ENCODE measurements around the gene CTRB2. TPM values are rescaled to one million over a fixed set of nuclear protein-coding genes. Genes with fewer than 3 reads are reported as not detected.
A peak's percentile ranks its signal among the peaks of the same experiment; 100 is the strongest.

Gene CTRB2
- total RNA-seq, 2 donors from 2014 or later: not detected

DNA sequence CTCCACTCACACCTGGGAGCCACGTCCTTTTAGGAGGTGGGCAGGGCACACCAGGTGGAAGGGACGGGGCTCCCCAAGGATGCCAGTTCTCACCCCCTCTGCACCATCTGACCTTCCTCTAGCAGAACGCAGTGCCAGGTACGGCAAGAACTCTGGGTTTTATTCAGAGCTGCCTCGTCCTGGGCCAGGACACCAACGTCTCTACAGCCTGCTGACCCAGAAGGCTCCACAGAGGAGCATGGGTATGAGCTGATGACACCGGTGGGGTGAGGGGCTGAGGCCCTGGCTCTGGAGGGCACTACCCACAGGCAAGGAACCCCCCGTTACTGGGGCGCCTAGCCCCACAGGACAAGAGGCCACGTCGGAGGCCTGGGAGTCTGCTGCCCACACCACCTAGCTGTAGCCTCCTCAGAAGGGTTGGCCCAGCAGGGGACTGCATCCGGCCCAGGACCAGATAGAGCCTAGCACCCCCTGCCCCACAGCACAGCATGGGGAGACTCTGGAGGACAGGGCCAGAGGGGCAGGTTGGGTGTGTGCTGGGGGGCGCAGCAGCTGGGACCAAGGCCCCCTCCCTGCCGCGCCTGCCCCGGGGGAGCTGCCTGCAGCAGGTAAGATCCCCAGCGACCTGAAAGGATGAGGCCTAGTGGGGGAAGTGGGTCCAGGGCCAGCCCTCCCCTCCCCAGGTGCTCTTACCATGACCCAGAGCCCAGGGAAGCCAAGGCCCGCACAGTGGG, 30.6 kb upstream of the CTRB2 start:
- DNase-seq (ENCODE audit: low spot score): no peak
- Mint-ChIP-seq H3K27me3 (peaks cover 7 to 16% of the 10 kb centered on the region in 2 donors), H3K9me3 (no peaks in the 10 kb centered on the region), H3K4me1 (ENCODE audit: low read depth in 2 of 2) (peaks cover 6 to 13% of the 10 kb centered on the region in 2 donors), H3K4me3 (no peak overlapping the region), H3K36me3 (no peaks in the 10 kb centered on the region), H3K27ac (no peak overlapping the region)
- ATAC-seq: no peak

GRCh38 chr16:75236736-75237397, 29.9 kb upstream of the CTRB2 start:
- DNase-seq (ENCODE audit: low spot score): no peak
- Mint-ChIP-seq H3K36me3 (no peaks in the 10 kb centered on the region), H3K4me1 (ENCODE audit: low read depth in 2 of 2) (peaks cover 6 to 13% of the 10 kb centered on the region in 2 donors), H3K27ac (no peak overlapping the region), H3K4me3 (no peak overlapping the region), H3K27me3 (peaks cover 7 to 12% of the 10 kb centered on the region in 2 donors), H3K9me3 (no peaks in the 10 kb centered on the region)
- ATAC-seq: no peak

GRCh38 chr16:75236232-75236631, 29.3 kb upstream of the CTRB2 start:
- Mint-ChIP-seq H3K4me1 (ENCODE audit: low read depth in 2 of 2) (peaks cover 6 to 13% of the 10 kb centered on the region in 2 donors), H3K9me3 (no peaks in the 10 kb centered on the region), H3K4me3 (no peak overlapping the region), H3K27me3 (peaks cover 7 to 15% of the 10 kb centered on the region in 2 donors), H3K36me3 (no peaks in the 10 kb centered on the region), H3K27ac (no peak overlapping the region)
- ATAC-seq (peak; percentile 66 to 72), DNase-seq (ENCODE audit: low spot score) (no peak)

DNA sequence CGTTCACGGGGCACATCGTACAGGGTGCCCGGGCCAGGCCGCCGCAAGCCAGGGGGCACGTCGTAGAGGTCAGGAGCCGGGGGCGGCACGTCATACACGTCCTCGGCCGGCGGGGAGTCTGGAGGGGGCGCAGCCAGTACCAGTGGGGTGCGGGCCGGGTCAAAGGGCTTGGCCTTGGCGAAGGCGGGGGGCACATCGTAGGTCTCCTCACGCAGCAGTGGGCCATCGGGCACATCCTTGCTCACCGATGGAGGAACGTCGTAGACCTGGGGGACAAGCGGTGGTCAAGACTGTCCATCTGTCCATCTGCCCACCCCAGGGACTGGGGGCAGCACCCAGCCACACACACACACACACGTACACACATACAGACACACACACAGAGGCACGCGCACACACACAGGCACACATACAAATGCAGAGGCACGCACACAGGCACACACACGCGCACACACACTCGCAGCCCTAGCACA, 28.8 kb upstream of the CTRB2 start:
- no peak for DNase-seq (ENCODE audit: low spot score)
- Mint-ChIP-seq H3K9me3 (no peaks in the 10 kb centered on the region), H3K4me3 (no peak overlapping the region), H3K36me3 (no peaks in the 10 kb centered on the region), H3K27me3 (peaks cover 7 to 13% of the 10 kb centered on the region in 2 donors), H3K4me1 (ENCODE audit: low read depth in 2 of 2) (peaks cover 6 to 13% of the 10 kb centered on the region in 2 donors), H3K27ac (no peak overlapping the region)
- ATAC-seq: peak in 1 of 2 donors; percentile 2

- Mint-ChIP-seq H3K4me3 (no peak overlapping the region), H3K36me3 (no peaks in the 10 kb centered on the region), H3K4me1 (ENCODE audit: low read depth in 2 of 2) (peaks cover 6 to 13% of the 10 kb centered on the region in 2 donors), H3K9me3 (no peaks in the 10 kb centered on the region), H3K27ac (no peak overlapping the region), H3K27me3 (peaks cover 7 to 15% of the 10 kb centered on the region in 2 donors)
- ATAC-seq (no peak), DNase-seq (ENCODE audit: low spot score) (no peak)
These were observed 28.1 kb upstream of the CTRB2 start for GRCh38 chr16:75234856-75235696.

GRCh38 chr16:75233611-75233938, 26.6 kb upstream of the CTRB2 start:
- Mint-ChIP-seq H3K27ac (no peak overlapping the region), H3K9me3 (no peaks in the 10 kb centered on the region), H3K27me3 (peaks cover 7 to 12% of the 10 kb centered on the region in 2 donors), H3K36me3 (no peaks in the 10 kb centered on the region), H3K4me3 (no peak overlapping the region), H3K4me1 (ENCODE audit: low read depth in 2 of 2) (peaks cover 6 to 13% of the 10 kb centered on the region in 2 donors)
- ATAC-seq (no peak), DNase-seq (ENCODE audit: low spot score) (no peak)

DNA sequence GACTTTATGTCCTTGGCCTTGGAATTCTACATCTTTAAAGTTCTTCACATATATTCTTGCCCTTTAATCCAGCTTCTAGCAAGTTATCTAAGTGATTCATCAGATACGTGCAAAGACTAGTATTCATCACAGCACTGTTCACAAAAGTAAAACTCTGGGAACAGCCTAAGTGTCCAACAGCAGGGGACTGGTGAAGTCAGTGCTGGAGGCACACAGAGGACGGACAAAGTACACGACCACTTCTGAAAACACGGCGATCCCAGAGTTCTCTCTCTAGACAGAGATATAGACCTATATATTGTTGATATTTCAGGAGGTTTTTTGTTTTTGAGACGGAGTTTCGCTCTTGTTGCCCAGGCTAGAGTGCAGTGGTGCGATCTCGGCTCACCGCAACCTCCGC, 24.6 kb upstream of the CTRB2 start:
- no peaks in the 10 kb centered on the region for H3K36me3 Mint-ChIP-seq
- H3K27me3 Mint-ChIP-seq: peaks cover 7 to 16% of the 10 kb centered on the region in 2 donors
- DNase-seq (ENCODE audit: low spot score): no peak
- no peak overlapping the region for H3K27ac Mint-ChIP-seq
- no peaks in the 10 kb centered on the region for H3K9me3 Mint-ChIP-seq
- ATAC-seq: no peak
- no peak overlapping the region for H3K4me3 Mint-ChIP-seq
- H3K4me1 Mint-ChIP-seq (ENCODE audit: low read depth in 2 of 2): peaks cover 6 to 13% of the 10 kb centered on the region in 2 donors

GRCh38 chr16:75230471-75231110, 23.6 kb upstream of the CTRB2 start:
- H3K9me3 Mint-ChIP-seq: no peaks in the 10 kb centered on the region
- H3K27me3 Mint-ChIP-seq: peaks cover 0 to 16% of the 10 kb centered on the region in 2 donors
- no peak overlapping the region for H3K4me3 Mint-ChIP-seq
- H3K4me1 Mint-ChIP-seq (ENCODE audit: low read depth in 2 of 2): peaks cover 2 to 5% of the 10 kb centered on the region in 2 donors
- ATAC-seq (no peak), DNase-seq (ENCODE audit: low spot score) (no peak)
- no peak overlapping the region for H3K27ac Mint-ChIP-seq
- H3K36me3 Mint-ChIP-seq: no peaks in the 10 kb centered on the region

DNA sequence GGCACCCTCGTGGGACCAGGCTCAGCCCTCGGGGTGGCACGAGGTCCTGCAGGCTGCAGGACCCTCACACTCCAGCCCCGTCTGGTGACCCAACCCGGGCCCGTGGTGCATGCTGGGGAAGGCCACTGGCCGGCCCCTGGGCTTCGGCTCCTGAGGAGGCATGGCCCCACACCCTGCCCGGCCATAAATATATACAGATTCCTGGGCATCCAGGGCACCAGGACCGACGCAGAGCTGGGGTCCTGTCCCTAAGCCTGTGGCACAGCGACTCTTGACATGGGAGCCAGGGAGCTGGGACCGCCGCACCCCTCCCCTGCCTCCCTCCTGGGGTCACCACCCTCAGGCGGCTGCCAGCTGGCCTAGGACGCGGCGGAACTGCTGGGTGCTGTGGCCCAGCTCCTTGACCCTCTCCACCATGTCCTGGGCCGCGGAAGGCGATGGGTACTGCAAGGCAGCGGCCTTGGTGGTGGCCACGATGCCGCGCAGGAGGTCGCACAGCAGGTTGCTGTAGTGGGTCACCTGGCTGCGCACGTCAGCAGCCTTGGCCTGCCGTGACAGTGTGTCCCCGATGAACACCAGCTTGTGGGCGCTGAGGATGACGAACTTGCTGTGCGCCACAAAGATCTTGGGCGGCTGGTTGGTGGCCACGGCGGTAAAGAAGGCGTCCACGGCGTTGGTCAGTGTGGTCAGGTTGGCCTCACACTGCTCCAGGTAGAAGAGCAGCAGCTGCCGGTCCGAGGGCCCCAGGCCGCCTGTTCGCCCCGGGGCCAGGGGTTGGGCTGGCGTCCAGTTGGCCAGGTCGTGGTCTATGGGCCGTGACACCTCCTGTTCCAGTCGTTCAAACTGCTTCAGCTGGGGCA, 22.4 kb upstream of the CTRB2 start:
- H3K9me3 Mint-ChIP-seq: no peaks in the 10 kb centered on the region
- H3K4me1 Mint-ChIP-seq (ENCODE audit: low read depth in 2 of 2): peaks cover 2 to 5% of the 10 kb centered on the region in 2 donors
- H3K27me3 Mint-ChIP-seq: peaks cover 0 to 14% of the 10 kb centered on the region in 2 donors
- no peaks in the 10 kb centered on the region for H3K36me3 Mint-ChIP-seq
- ATAC-seq (no peak), DNase-seq (ENCODE audit: low spot score) (no peak)
- H3K27ac Mint-ChIP-seq: no peak overlapping the region
- no peak overlapping the region for H3K4me3 Mint-ChIP-seq

- H3K4me3 Mint-ChIP-seq: no peak overlapping the region
- H3K27me3 Mint-ChIP-seq: peaks cover 0 to 12% of the 10 kb centered on the region in 2 donors
- no peaks in the 10 kb centered on the region for H3K9me3 Mint-ChIP-seq
- H3K27ac Mint-ChIP-seq: no peak overlapping the region
- H3K4me1 Mint-ChIP-seq (ENCODE audit: low read depth in 2 of 2): no peaks in the 10 kb centered on the region
- ATAC-seq: no peak
- no peak for DNase-seq (ENCODE audit: low spot score)
- H3K36me3 Mint-ChIP-seq: no peaks in the 10 kb centered on the region
These were observed 21.4 kb upstream of the CTRB2 start for GRCh38 chr16:75228143-75228976.

- DNase-seq (ENCODE audit: low spot score) (no peak), ATAC-seq (no peak)
- Mint-ChIP-seq H3K4me1 (ENCODE audit: low read depth in 2 of 2) (no peaks in the 10 kb centered on the region), H3K9me3 (no peaks in the 10 kb centered on the region), H3K4me3 (no peak overlapping the region), H3K36me3 (no peaks in the 10 kb centered on the region), H3K27me3 (peaks cover 0 to 12% of the 10 kb centered on the region in 2 donors), H3K27ac (no peak overlapping the region)
These were observed 20.6 kb upstream of the CTRB2 start for GRCh38 chr16:75227361-75228142.
